GM21360 (cell line): ENCODE measurements around the gene FDPS.

Source experiments
- ATAC-seq: cut with Tn5 transposase; IDR thresholded peaks from one replicate; pipeline ENCODE4 v1.9.1; 2021; ENCODE audit warnings: mild to moderate bottlenecking, moderate library complexity; ENCODE audit not compliant: unreplicated experiment

Gene FDPS

DNA sequence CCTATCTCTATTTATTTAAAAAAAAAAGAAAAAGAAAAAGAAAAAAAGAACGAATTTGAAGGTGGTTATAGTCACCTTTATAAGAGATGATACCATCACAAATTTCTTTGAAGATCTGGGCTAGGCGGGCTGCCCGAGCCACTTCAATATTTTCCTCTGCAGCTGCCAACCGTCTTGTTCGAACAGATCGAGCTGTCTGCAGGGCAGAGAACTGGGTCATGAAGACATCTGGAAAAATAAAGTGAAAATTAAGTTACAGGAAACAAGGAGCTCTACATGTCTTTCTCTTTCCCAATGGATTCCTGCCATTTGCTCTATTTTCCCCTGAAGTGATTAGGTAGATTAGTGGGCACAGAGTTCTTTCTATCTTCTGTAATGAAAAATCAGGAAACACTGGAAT, 44.0 kb downstream of the FDPS start:
- no peak for ATAC-seq

DNA sequence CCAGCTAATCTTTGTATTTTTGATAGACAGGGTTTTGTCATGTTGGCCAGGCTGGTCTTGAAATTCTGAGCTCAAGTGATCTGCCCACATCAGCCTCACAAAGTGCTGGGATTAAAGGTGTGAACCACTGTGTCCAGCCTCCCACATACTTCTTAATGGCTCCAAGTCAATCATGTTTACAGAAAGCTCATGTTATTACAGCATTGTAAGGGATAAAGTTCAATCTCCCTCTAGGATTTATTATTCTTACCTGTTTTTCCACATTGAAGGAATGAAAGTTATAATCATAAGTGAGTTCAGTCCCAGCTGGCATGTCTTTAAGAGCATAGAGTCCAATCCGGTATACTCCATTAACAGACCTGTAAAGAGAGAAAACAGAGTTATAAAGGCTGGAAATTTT, 51.4 kb downstream of the FDPS start:
- no peak for ATAC-seq
